ENCODE results near the gene THAP6.

THAP6 gene

GRCh38 chr4:75555294-75556164 lies 41.3 kb downstream of the THAP6 start, which contains the start of gene ODAPH:
ODAPH (plus strand) TSS chr4:75556066; CDS start chr4:75556083, 17 bp downstream.
- no peak for TF ChIP-seq MAX (IDR thresholded peaks at IDR 0.05; ENCODE audit: low read depth, low read length)
- no peak for TF ChIP-seq CTCF (IDR thresholded peaks at IDR 0.05; ENCODE audit: low read depth, low read length)
- TF ChIP-seq POLR2A (IDR thresholded peaks at IDR 0.05; ENCODE audit: extremely low read depth, insufficient read length): no peak
- no peak for TF ChIP-seq MYC (IDR thresholded peaks at IDR 0.05; ENCODE audit: low read depth, low read length)
- DNase-seq (ENCODE audit: low read depth): no peak
- H3K4me3 ChIP-seq (ENCODE audit: low read depth, low read length): no peak within 1 kb of the TSS

DNA sequence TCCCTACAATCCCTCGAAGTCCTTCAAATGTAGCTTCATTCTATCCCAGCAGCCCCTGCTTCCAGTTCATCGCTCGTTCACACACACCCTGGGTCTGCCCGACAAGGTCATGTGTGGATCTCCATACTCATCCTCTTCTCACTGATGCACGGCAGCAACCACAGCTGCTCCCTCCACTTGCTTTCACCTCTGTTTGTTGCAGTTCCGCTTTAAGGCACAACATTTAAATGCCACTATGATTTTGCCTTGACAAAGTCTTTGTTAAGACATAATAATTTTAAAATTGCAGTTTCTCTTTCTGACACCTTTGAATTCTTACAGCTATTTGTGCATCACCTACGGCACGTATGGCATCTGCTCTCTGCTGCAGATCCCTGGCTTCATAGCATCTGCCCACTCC lies 43.4 kb downstream of the THAP6 start:
- DNase-seq (ENCODE audit: low read depth): no peak
- H3K4me3 ChIP-seq (ENCODE audit: low read depth, low read length): no peak overlapping the region
- TF ChIP-seq POLR2A (IDR thresholded peaks at IDR 0.05; ENCODE audit: extremely low read depth, insufficient read length) (no peak), CTCF (IDR thresholded peaks at IDR 0.05; ENCODE audit: low read depth, low read length) (no peak), MAX (IDR thresholded peaks at IDR 0.05; ENCODE audit: low read depth, low read length) (no peak), MYC (IDR thresholded peaks at IDR 0.05; ENCODE audit: low read depth, low read length) (no peak)

DNA sequence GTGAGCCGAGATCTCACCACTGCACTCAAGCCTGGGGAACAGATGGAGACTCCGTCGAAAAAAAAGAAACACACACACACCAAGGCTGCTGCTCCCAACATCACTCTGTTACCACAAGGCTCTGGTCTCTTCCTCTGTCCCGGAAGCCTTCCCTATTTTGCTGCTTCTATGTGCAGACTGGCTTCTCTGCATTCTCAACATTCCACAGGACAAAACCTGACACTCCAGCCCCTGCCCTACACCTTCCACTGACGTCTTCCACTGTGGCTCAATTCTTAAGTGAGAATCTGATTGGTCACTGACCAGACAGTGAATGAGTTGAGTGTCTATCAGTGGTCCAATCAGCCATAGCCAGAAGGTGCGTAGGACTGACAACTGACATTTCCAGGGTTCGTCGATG lies 47.5 kb downstream of the THAP6 start:
- no peak for DNase-seq (ENCODE audit: low read depth)

DNA sequence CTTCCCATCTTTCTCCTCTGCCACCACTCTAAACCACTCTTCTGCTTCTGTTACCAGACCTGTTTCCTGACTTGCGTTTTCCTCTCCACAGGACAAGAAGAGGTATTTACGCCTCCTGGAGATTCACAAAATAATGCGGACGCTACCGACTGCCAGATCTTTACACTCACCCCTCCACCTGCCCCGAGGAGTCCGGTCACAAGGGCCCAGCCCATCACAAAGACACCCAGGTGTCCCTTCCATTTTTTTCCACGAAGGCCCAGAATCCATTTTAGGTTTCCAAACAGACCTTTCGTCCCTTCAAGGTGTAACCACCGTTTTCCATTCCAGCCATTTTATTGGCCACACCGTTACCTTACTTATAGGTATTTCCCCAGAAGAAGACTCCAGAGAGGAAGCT lies 49.8 kb downstream of the THAP6 start:
- H3K4me3 ChIP-seq (ENCODE audit: low read depth, low read length): no peak overlapping the region
- TF ChIP-seq CTCF (IDR thresholded peaks at IDR 0.05; ENCODE audit: low read depth, low read length) (no peak), MAX (IDR thresholded peaks at IDR 0.05; ENCODE audit: low read depth, low read length) (no peak), MYC (IDR thresholded peaks at IDR 0.05; ENCODE audit: low read depth, low read length) (no peak), POLR2A (IDR thresholded peaks at IDR 0.05; ENCODE audit: extremely low read depth, insufficient read length) (no peak)
- DNase-seq (ENCODE audit: low read depth): no peak

More for the DNA sequence above, 47.5 kb downstream of the THAP6 start:
- TF ChIP-seq POLR2A (IDR thresholded peaks at IDR 0.05; ENCODE audit: extremely low read depth, insufficient read length) (no peak), MYC (IDR thresholded peaks at IDR 0.05; ENCODE audit: low read depth, low read length) (no peak), CTCF (IDR thresholded peaks at IDR 0.05; ENCODE audit: low read depth, low read length) (no peak), MAX (IDR thresholded peaks at IDR 0.05; ENCODE audit: low read depth, low read length) (no peak)
- H3K4me3 ChIP-seq (ENCODE audit: low read depth, low read length): no peak overlapping the region

DNA sequence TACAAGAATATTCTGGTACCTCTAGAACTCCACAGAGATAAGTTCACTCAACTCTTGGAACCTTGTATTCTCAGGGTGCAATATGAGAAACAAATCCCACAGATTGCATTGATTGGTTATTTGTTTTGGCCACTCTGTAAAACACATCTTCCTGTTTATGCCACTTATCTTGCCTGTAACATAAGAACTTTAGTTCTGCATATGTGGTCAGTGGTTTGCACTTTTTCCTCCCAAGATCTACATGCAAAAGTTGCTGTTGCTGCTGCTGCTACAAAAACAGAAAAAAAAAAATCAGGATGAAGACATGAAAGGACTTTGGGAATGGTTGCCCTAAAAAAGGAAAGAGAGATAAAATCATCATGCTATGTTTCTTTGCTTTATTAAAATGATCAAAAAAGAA lies 51.2 kb downstream of the THAP6 start:
- TF ChIP-seq POLR2A (IDR thresholded peaks at IDR 0.05; ENCODE audit: extremely low read depth, insufficient read length) (no peak), MYC (IDR thresholded peaks at IDR 0.05; ENCODE audit: low read depth, low read length) (no peak), MAX (IDR thresholded peaks at IDR 0.05; ENCODE audit: low read depth, low read length) (no peak), CTCF (IDR thresholded peaks at IDR 0.05; ENCODE audit: low read depth, low read length) (no peak)
- H3K4me3 ChIP-seq (ENCODE audit: low read depth, low read length): no peak overlapping the region
- peak; percentile 45 for DNase-seq (ENCODE audit: low read depth)
